H9 (cell line): ENCODE results near the gene ADAR. TPM values are rescaled to one million over a fixed set of nuclear protein-coding genes. Genes with fewer than 3 reads are reported as not detected.

ENCODE experiments used
- DNase-seq: peaks from one replicate; pipeline ENCODE4 v3.0.0-alpha.2; 2017
- H2AFZ ChIP-seq: one replicate; pipeline ENCODE4 v1.6.1; 2013; ENCODE audit warnings: mild to moderate bottlenecking, low read length, control low read depth, moderate library complexity
- H2AK5ac ChIP-seq: 2 replicates; pipeline ENCODE4 v1.6.1; 2013; ENCODE audit warnings: low read length, control low read depth, mixed read lengths; ENCODE audit not compliant: insufficient read length
- H2BK120ac ChIP-seq: one replicate; pipeline ENCODE4 v1.6.1; 2013; ENCODE audit warnings: low read depth, mild to moderate bottlenecking, low read length, control low read depth, inconsistent platforms; ENCODE audit not compliant: poor library complexity, severe bottlenecking
- H2BK12ac ChIP-seq: 2 replicates; pipeline ENCODE4 v1.6.1; 2013; ENCODE audit warnings: low read length, control low read depth, mixed read lengths, low read depth; ENCODE audit not compliant: insufficient read length
- H2BK15ac ChIP-seq: 2 replicates; pipeline ENCODE4 v1.6.1; 2013; ENCODE audit warnings: low read depth, low read length, control low read depth
- H2BK20ac ChIP-seq: one replicate; pipeline ENCODE4 v1.6.1; 2013; ENCODE audit warnings: low read depth, mild to moderate bottlenecking, low read length, control low read depth, inconsistent platforms; ENCODE audit not compliant: poor library complexity, severe bottlenecking
- H2BK5ac ChIP-seq: 2 replicates; pipeline ENCODE4 v1.6.1; 2013; ENCODE audit warnings: low read length, control low read depth, mixed read lengths; ENCODE audit not compliant: insufficient read length
- H3K14ac ChIP-seq: 2 replicates; pipeline ENCODE4 v1.6.1; 2013; ENCODE audit warnings: low read length, control low read depth; ENCODE audit not compliant: insufficient read depth
- H3K18ac ChIP-seq: 2 replicates; pipeline ENCODE4 v1.6.1; 2013; ENCODE audit warnings: low read depth, mild to moderate bottlenecking, mixed read lengths, low read length, control low read depth; ENCODE audit not compliant: insufficient read length
- H3K23ac ChIP-seq: 2 replicates; pipeline ENCODE4 v1.6.1; 2013; ENCODE audit warnings: low read length, control low read depth, mixed read lengths, low read depth; ENCODE audit not compliant: insufficient read length
- H3K23me2 ChIP-seq: 2 replicates; pipeline ENCODE4 v1.6.1; 2013; ENCODE audit warnings: low read depth, mild to moderate bottlenecking, mixed read lengths, low read length, control low read depth; ENCODE audit not compliant: insufficient read length, poor library complexity, severe bottlenecking
- H3K27ac ChIP-seq: 2 replicates; pipeline ENCODE4 v1.5.1; 2013; ENCODE audit warnings: low read length, control low read depth, mixed read lengths, low read depth; ENCODE audit not compliant: insufficient read length
- H3K27me3 ChIP-seq: 2 replicates; pipeline ENCODE4 v1.6.1; 2013; ENCODE audit warnings: low read length, control low read depth, inconsistent platforms; ENCODE audit not compliant: insufficient read depth
- H3K4ac ChIP-seq: 2 replicates; pipeline ENCODE4 v1.6.1; 2013; ENCODE audit warnings: low read depth, mild to moderate bottlenecking, control low read depth, inconsistent platforms, low read length, moderate library complexity
- H3K4me1 ChIP-seq: 2 replicates; pipeline ENCODE4 v1.6.1; 2013; ENCODE audit warnings: low read length, control low read depth, inconsistent platforms; ENCODE audit not compliant: insufficient read depth
- H3K4me2 ChIP-seq: 2 replicates; pipeline ENCODE4 v1.6.1; 2013; ENCODE audit warnings: low read length, control low read depth, mixed read lengths; ENCODE audit not compliant: insufficient read length, insufficient read depth
- H3K56ac ChIP-seq: 2 replicates; pipeline ENCODE4 v1.6.1; 2013; ENCODE audit warnings: low read depth, mild to moderate bottlenecking, mixed read lengths, low read length, control low read depth; ENCODE audit not compliant: insufficient read length
- H3K79me1 ChIP-seq: 2 replicates; pipeline ENCODE4 v1.6.1; 2013; ENCODE audit warnings: low read depth, mild to moderate bottlenecking, moderate library complexity, low read length, control low read depth, inconsistent platforms; ENCODE audit not compliant: insufficient read depth, poor library complexity, severe bottlenecking
- H3K79me2 ChIP-seq: 2 replicates; pipeline ENCODE4 v1.6.1; 2013; ENCODE audit warnings: low read length, control low read depth, inconsistent platforms; ENCODE audit not compliant: insufficient read depth
- H3K9ac ChIP-seq: 2 replicates; pipeline ENCODE4 v1.6.1; 2013; ENCODE audit warnings: low read length, control low read depth, mixed read lengths; ENCODE audit not compliant: insufficient read length; ENCODE audit errors: extremely low read depth
- H3K9me3 ChIP-seq: one replicate; pipeline ENCODE4 v1.6.1; 2013; ENCODE audit warnings: low read depth, low read length, inconsistent platforms; ENCODE audit not compliant: control insufficient read depth
- H3T11ph ChIP-seq: one replicate; pipeline ENCODE4 v1.6.1; 2013; ENCODE audit warnings: mild to moderate bottlenecking, low read length, control low read depth, inconsistent platforms
- H4K20me1 ChIP-seq: one replicate; pipeline ENCODE4 v1.6.1; 2013; ENCODE audit not compliant: control insufficient read depth, insufficient read length, insufficient read depth
- H4K5ac ChIP-seq: 2 replicates; pipeline ENCODE4 v1.6.1; 2013; ENCODE audit warnings: low read depth, mild to moderate bottlenecking, mixed read lengths, low read length, control low read depth; ENCODE audit not compliant: insufficient read length
- H4K8ac ChIP-seq: replicated peaks from 2 replicates; pipeline ENCODE4 v1.6.1; 2013; ENCODE audit warnings: low read length, control low read depth, mixed read lengths, low read depth; ENCODE audit not compliant: insufficient read length
- H4K91ac ChIP-seq: 2 replicates; pipeline ENCODE4 v1.6.1; 2013; ENCODE audit warnings: low read depth, mild to moderate bottlenecking, moderate library complexity, mixed read lengths, low read length, control low read depth; ENCODE audit not compliant: insufficient read length
- H3K27ac Mint-ChIP-seq, 3 experiments: 2 replicates in 2 of 3; 3 replicates in 1 of 3; pipeline ENCODE4 v1.8.0; 2020 to 2021; ENCODE audit warnings: mixed read lengths in 3 of 3, mild to moderate bottlenecking in 1 of 3, moderate library complexity in 1 of 3
- H3K27me3 Mint-ChIP-seq: 2 replicates; pipeline ENCODE4 v1.8.0; 2021; ENCODE audit warnings: low read depth, mild to moderate bottlenecking, moderate library complexity, mixed read lengths
- H3K36me3 Mint-ChIP-seq, 3 experiments: 2 replicates in 2 of 3; 3 replicates in 1 of 3; pipeline ENCODE4 v1.8.0; 2020 to 2021; ENCODE audit warnings: low read depth in 3 of 3, mixed read lengths in 3 of 3; ENCODE audit not compliant: insufficient read depth in 1 of 3
- H3K4me1 Mint-ChIP-seq, 2 experiments: 2 replicates each; pipeline ENCODE4 v1.8.0; 2020; ENCODE audit warnings: mixed read lengths in 2 of 2
- H3K4me3 Mint-ChIP-seq, 2 experiments: 2 replicates in 1 of 2; 3 replicates in 1 of 2; pipeline ENCODE4 v1.8.0; 2020 to 2021; ENCODE audit warnings: mild to moderate bottlenecking in 2 of 2, mixed read lengths in 2 of 2, moderate library complexity in 1 of 2
- H3K9me3 Mint-ChIP-seq, 2 experiments: 2 replicates in 1 of 2; 3 replicates in 1 of 2; pipeline ENCODE4 v1.8.0; 2020; ENCODE audit warnings: mild to moderate bottlenecking in 2 of 2, mixed read lengths in 2 of 2, moderate library complexity in 1 of 2
- WGBS: extraction: QIAGEN DNeasy Blood & Tissue Kit; methylation state at CpG from one replicate; pipeline ENCODE4 v1.1.7; 2013; ENCODE audit warnings: missing lambda C conversion rate, low lambda C conversion rate, mixed read lengths; ENCODE audit not compliant: insufficient read length; ENCODE audit errors: extremely low coverage; 5-methylcytosine and 5-hydroxymethylcytosine counted together
- total RNA-seq: library from RNA; stranded (reverse); gene quantifications from 2 replicates; pipeline ENCODE4 v1.2.1, GENCODE V29; 2021
- TF ChIP-seq, protein P1 (sequence below): fragments of 200-600 bp; sonication (generic); conservative IDR thresholded peaks from 3 replicates; pipeline ENCODE4 v1.8.0; 2021; ENCODE audit warnings: antibody characterized with exemption, mild to moderate bottlenecking

Gene ADAR
- total RNA-seq, 1 experiment from 2014 or later = 236 TPM

GRCh38 chr1:154595621-154596020 is 12.4 kb downstream of the ADAR start:
- no peak overlapping the region for H2AK5ac ChIP-seq
- no peak overlapping the region for H3K18ac ChIP-seq
- no peak overlapping the region for H2BK15ac ChIP-seq
- no peak overlapping the region for H3K27ac ChIP-seq
- H2AFZ ChIP-seq = no peak overlapping the region
- H3K23me2 ChIP-seq = no peaks in the 10 kb centered on the region
- no peak overlapping the region for H2BK5ac ChIP-seq
- no CpG with 5 or more reads among the region's 1 CpG for WGBS
- H2BK20ac ChIP-seq = no peak overlapping the region
- no peak overlapping the region for H3K56ac ChIP-seq
- H3K79me2 ChIP-seq = no peaks in the 10 kb centered on the region
- Mint-ChIP-seq H3K4me1 (peaks cover 4% of the 10 kb centered on the region in 2 experiments; a peak in 3 of 4 replicates), H3K4me3 (no peak overlapping the region), H3K27ac (no peak overlapping the region), H3K36me3 (peaks cover 49 to 92% (median 82%) of the 10 kb centered on the region in 3 experiments), H3K9me3 (no peaks in the 10 kb centered on the region), H3K27me3 (no peaks in the 10 kb centered on the region)
- H3T11ph ChIP-seq = no peak overlapping the region
- no peak overlapping the region for H3K23ac ChIP-seq
- H3K4me1 ChIP-seq = no peaks in the 10 kb centered on the region
- no peaks in the 10 kb centered on the region for H3K79me1 ChIP-seq
- no peak overlapping the region for H3K4me2 ChIP-seq
- no peak overlapping the region for H3K9ac ChIP-seq
- H4K8ac ChIP-seq = no peak overlapping the region
- TF ChIP-seq, protein P1, sequence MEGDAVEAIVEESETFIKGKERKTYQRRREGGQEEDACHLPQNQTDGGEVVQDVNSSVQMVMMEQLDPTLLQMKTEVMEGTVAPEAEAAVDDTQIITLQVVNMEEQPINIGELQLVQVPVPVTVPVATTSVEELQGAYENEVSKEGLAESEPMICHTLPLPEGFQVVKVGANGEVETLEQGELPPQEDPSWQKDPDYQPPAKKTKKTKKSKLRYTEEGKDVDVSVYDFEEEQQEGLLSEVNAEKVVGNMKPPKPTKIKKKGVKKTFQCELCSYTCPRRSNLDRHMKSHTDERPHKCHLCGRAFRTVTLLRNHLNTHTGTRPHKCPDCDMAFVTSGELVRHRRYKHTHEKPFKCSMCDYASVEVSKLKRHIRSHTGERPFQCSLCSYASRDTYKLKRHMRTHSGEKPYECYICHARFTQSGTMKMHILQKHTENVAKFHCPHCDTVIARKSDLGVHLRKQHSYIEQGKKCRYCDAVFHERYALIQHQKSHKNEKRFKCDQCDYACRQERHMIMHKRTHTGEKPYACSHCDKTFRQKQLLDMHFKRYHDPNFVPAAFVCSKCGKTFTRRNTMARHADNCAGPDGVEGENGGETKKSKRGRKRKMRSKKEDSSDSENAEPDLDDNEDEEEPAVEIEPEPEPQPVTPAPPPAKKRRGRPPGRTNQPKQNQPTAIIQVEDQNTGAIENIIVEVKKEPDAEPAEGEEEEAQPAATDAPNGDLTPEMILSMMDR = no peak
- no peak overlapping the region for H2BK12ac ChIP-seq
- no peak overlapping the region for H3K4ac ChIP-seq
- H2BK120ac ChIP-seq = no peak overlapping the region
- no peak overlapping the region for H4K5ac ChIP-seq
- no peak overlapping the region for H4K91ac ChIP-seq
- no peaks in the 10 kb centered on the region for H3K9me3 ChIP-seq
- H3K14ac ChIP-seq = no peak overlapping the region
- no peaks in the 10 kb centered on the region for H4K20me1 ChIP-seq
- DNase-seq = no peak
- H3K27me3 ChIP-seq = no peaks in the 10 kb centered on the region
